Activated naive CD8-positive, alpha-beta T cell treated with anti-CD3 and anti-CD28 coated beads for 36 hours (primary cell): ENCODE measurements around the gene TRIAP1. TPM values are rescaled to one million over a fixed set of nuclear protein-coding genes. Genes with fewer than 3 reads are reported as not detected.

Source experiments
- DNase-seq: peaks from one replicate; pipeline ENCODE4 v3.0.0; 2021
- H3K27ac Mint-ChIP-seq: one replicate; pipeline ENCODE4 v1.8.0; 2022; ENCODE audit warnings: mild to moderate bottlenecking, moderate library complexity, mixed read lengths
- H3K27me3 Mint-ChIP-seq: one replicate; pipeline ENCODE4 v1.8.0; 2022; ENCODE audit warnings: mild to moderate bottlenecking, mixed read lengths
- H3K36me3 Mint-ChIP-seq: one replicate; pipeline ENCODE4 v1.8.0; 2021; ENCODE audit warnings: mild to moderate bottlenecking, mixed read lengths
- H3K4me1 Mint-ChIP-seq: one replicate; pipeline ENCODE4 v1.8.0; 2021; ENCODE audit warnings: mixed read lengths
- H3K4me3 Mint-ChIP-seq: one replicate; pipeline ENCODE4 v1.8.0; 2022; ENCODE audit warnings: mild to moderate bottlenecking, moderate library complexity, mixed read lengths
- H3K9me3 Mint-ChIP-seq: one replicate; pipeline ENCODE4 v1.8.0; 2022; ENCODE audit warnings: mixed read lengths
- total RNA-seq, 2 experiments: library from RNA; stranded (reverse); gene quantifications; one replicate each; pipeline ENCODE4 v1.2.3, GENCODE V29; 2021

TRIAP1 gene
- total RNA-seq, 2 experiments from 2014 or later: 64.2 to 64.6 TPM

DNA sequence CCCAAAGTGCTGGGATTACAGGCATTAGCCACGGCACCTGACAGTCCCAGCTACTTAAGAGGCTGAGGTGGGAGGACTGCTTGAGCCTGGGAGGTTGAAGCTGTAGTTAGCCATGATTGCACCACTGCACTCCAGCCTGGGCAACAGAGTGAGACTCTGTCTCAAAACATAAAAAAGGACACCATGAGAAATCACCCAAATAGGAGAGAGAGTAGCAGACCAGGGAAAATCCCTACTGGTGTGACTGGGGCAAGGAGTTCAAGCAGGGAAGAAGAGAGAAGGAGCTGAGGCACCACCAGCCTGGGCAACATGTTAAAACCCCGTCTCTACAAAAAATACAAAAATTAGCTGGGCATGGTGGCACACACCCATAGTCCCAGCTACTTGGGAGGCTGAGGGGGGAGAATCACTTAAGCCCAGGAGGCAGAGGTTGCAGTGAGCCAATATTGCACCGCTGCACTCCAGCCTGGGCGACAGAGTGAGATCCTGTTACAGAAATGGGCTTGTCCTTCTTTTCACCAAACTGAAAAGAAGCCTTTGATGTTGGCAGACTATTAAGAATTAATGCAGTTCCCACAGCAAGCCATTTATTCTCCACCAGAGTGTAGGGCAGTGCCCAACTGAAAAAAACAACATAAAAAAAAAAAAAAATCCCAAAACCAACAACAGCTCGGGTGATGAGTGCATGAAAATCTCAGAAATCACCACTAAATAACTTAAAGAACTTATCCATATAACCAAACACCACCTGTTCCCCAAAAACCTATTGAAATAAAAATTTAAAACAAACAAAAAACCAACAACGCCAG is 27.8 kb upstream of the TRIAP1 start:
- no peak overlapping the region for H3K27ac Mint-ChIP-seq
- H3K9me3 Mint-ChIP-seq: no peaks in the 10 kb centered on the region
- H3K4me3 Mint-ChIP-seq: no peak overlapping the region
- no peak for DNase-seq
- H3K36me3 Mint-ChIP-seq: peaks cover 2% of the 10 kb centered on the region
- H3K27me3 Mint-ChIP-seq: no peaks in the 10 kb centered on the region
- H3K4me1 Mint-ChIP-seq: peaks cover 7% of the 10 kb centered on the region

DNA sequence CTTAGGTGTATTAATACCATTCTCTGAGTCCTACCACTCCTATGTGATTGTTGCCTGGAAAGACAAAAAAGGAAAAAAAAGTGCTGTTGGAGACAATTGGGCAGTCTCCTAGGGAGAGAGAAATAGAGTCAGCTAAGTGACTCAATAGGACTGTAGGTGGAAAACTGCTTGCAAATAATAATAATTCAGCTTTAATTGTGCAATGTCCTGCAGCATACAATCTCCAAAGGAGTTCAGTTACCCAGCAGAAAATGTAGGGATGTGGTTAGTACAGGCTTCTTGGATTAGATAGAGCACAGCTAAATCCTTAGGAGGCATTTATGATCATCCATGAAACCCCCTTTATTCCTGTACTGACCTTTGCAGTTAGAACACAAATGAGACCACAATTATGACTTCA is 26.3 kb upstream of the TRIAP1 start:
- no peak for DNase-seq
- H3K9me3 Mint-ChIP-seq: no peaks in the 10 kb centered on the region
- H3K27me3 Mint-ChIP-seq: no peaks in the 10 kb centered on the region
- peaks cover 11% of the 10 kb centered on the region for H3K36me3 Mint-ChIP-seq
- no peak overlapping the region for H3K4me3 Mint-ChIP-seq
- H3K4me1 Mint-ChIP-seq: peaks cover 14% of the 10 kb centered on the region
- no peak overlapping the region for H3K27ac Mint-ChIP-seq

DNA sequence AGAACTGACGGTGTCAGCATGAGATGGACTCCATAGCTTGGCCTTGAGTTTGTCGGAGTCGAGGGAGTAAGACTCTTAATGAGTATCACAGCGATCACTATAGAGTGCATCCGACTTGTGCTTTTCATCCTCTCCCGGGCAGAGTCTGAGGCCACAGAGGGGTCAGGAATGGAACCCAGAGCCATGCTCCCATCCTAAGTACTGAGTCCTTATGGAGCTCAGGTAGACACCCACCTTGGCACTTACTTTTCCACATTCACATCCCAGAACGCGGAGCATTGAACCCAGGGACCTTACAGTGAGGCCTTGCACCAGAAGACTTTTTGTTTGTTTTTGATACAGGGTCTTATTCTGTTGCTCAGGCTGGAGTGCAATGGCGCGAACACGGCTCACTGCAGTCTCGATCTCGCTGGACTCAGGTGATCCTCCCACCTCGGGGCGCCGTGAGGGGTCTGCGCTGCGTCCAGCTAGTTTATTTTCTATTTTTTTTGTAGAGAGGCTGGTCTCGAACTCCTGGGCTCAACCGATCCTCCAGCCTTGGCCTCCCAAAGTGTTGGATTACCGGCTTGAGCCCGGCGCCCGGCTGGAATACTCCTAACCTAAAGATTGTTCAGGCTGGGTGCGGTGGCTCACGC is 24.1 kb upstream of the TRIAP1 start:
- no peak for DNase-seq
- H3K36me3 Mint-ChIP-seq: peaks cover 17% of the 10 kb centered on the region
- peak overlapping the region; percentile 95 for H3K4me3 Mint-ChIP-seq
- peak overlapping the region; percentile 87 for H3K27ac Mint-ChIP-seq
- peaks cover 31% of the 10 kb centered on the region for H3K4me1 Mint-ChIP-seq
- H3K27me3 Mint-ChIP-seq: no peaks in the 10 kb centered on the region
- H3K9me3 Mint-ChIP-seq: no peaks in the 10 kb centered on the region

DNA sequence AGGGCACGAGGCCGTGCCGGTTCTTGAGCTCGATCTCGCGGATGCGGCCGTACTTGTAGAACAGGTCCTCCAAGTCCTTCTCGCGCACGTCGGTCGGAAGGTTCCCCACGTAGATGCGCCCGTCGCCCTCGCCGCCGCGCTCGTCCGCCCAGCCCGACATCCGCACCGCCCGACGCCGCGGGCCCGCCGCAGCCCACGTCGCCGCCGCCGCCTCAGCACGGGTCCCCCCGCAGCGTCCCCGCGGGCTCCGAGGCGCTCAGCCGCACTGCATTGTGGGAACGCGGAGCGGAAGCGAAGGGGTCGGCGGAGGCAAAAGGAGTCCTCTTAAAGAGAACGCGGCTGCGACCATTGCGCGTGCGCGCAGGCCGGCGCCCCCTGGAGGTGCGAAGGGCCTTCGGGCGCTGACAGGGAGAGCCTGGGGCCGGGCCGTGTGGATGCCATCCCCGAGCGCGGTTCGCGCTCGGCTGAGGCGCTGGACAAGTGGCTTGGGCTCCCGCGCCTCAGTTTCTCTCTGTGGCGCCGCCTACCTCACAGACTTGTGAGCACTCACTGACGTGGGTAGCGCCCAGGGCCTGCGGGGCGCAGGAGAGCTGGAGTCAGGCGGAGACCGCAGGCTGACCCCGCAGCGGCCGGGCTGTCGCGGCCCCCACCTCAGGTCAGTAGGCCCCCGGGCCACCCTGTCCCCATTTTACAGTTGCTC is 23.4 kb upstream of the TRIAP1 start, which contains the start of gene SRSF9:
Gene SRSF9 (minus strand): TSS at position 299 of the 700 bp plus-strand sequence. CDS start 139 bp downstream, at position 160.
- peak within 1 kb of the TSS; percentile 95 for H3K4me3 Mint-ChIP-seq
- H3K27ac Mint-ChIP-seq: peak within 1 kb of the TSS; percentile 87
- H3K27me3 Mint-ChIP-seq: no peaks in the 10 kb centered on the region
- H3K9me3 Mint-ChIP-seq: no peaks in the 10 kb centered on the region
- H3K4me1 Mint-ChIP-seq: peaks cover 35% of the 10 kb centered on the region
- peaks cover 18% of the 10 kb centered on the region for H3K36me3 Mint-ChIP-seq
- peak; percentile 99 for DNase-seq

GRCh38 chr12:120468821-120469449 is 22.8 kb upstream of the TRIAP1 start:
- H3K4me3 Mint-ChIP-seq: peak overlapping the region; percentile 95
- H3K36me3 Mint-ChIP-seq: peaks cover 21% of the 10 kb centered on the region
- no peaks in the 10 kb centered on the region for H3K27me3 Mint-ChIP-seq
- no peak for DNase-seq
- peaks cover 41% of the 10 kb centered on the region for H3K4me1 Mint-ChIP-seq
- no peaks in the 10 kb centered on the region for H3K9me3 Mint-ChIP-seq
- H3K27ac Mint-ChIP-seq: peak overlapping the region; percentile 87

DNA sequence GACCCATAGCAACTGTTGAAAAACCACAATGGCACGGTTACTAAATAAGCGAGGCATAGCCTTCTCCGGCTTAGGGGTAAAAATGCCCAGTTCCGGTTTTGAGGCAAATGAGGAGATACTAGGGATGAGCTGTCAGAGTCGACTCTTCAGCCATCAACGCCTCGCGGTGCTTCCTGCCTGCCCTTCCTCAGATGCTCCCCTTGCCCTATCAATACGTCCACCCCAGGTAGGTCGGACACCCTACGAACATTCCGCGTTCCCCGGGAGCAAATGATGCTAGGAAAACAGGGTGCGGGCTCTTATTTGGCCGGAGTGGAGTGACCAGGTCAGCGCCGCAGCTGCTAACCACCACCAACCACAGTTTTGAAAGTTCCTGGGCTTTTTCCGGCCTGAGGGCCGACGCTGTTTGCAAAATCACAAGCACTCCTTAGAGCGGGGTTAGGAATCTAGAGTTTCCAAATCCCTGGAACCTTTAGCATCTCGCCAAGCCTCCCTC is 22.2 kb upstream of the TRIAP1 start:
- no peaks in the 10 kb centered on the region for H3K9me3 Mint-ChIP-seq
- H3K4me1 Mint-ChIP-seq: peaks cover 41% of the 10 kb centered on the region
- peaks cover 22% of the 10 kb centered on the region for H3K36me3 Mint-ChIP-seq
- DNase-seq: peak; percentile 26
- H3K27me3 Mint-ChIP-seq: no peaks in the 10 kb centered on the region
- peak overlapping the region; percentile 87 for H3K27ac Mint-ChIP-seq
- peak overlapping the region; percentile 95 for H3K4me3 Mint-ChIP-seq

DNA sequence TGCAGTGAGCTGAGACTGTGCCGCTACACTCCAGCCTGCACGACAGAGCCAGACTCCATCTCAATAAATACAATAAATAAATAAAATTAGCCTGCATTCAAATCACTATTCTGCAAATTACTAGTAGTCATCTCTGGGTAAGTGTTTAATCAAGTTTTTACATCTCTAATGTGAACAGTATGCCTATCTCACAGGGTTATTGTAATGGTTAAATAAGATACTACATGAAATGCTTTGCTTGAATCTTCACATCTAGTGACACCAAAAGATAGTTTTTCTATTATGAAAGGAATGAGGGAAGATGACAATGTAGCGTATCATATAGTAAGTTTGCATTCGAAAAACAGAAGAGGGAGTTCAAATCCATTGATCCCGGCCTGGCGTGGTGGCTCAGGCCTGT is 21.3 kb upstream of the TRIAP1 start:
- no peak for DNase-seq
- H3K27ac Mint-ChIP-seq: peak overlapping the region; percentile 7
- H3K9me3 Mint-ChIP-seq: no peaks in the 10 kb centered on the region
- H3K36me3 Mint-ChIP-seq: peaks cover 23% of the 10 kb centered on the region
- no peaks in the 10 kb centered on the region for H3K27me3 Mint-ChIP-seq
- H3K4me1 Mint-ChIP-seq: peaks cover 41% of the 10 kb centered on the region
- peak overlapping the region; percentile 95 for H3K4me3 Mint-ChIP-seq

DNA sequence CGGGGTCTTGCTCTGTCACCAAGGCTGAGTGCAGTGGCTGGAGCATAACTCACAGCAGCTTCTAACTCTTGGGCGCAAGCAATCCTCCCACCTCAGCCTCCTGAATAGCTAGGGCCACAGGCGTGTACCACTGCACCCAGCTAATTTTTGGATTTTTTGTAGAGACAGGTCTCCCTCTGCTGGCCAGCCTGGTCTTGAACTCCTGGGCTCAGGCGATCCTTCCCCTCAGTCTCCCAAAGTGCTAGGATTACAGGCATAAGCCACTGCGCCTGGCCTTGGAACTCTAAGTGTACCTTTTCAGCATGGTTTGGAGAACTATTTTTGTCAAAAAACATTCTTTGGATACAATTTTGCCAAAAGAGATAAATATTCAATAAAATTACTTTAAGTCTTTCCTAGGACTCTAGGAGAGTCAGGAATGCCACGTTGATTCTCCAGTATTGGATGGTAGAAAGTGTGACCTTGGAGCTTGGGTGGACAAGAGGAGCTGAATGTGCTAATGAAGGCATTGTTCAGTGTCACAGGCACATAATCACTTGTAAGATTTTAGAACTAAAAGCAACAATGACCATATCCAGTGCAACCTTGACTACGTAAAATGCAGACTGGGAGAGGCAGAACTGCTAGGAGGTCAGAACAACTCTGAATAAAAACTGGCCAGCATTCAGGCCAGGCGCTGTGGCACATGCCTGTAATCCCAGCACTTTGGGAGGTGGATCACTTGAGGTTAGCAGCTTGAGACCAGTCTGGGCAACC is 20.6 kb upstream of the TRIAP1 start:
- peaks cover 25% of the 10 kb centered on the region for H3K36me3 Mint-ChIP-seq
- peaks cover 41% of the 10 kb centered on the region for H3K4me1 Mint-ChIP-seq
- H3K27ac Mint-ChIP-seq: peak overlapping the region; percentile 58
- no peak overlapping the region for H3K4me3 Mint-ChIP-seq
- DNase-seq: peak; percentile 37
- H3K9me3 Mint-ChIP-seq: no peaks in the 10 kb centered on the region
- no peaks in the 10 kb centered on the region for H3K27me3 Mint-ChIP-seq

GRCh38 chr12:120465756-120466155 is 19.6 kb upstream of the TRIAP1 start:
- DNase-seq: no peak

DNA sequence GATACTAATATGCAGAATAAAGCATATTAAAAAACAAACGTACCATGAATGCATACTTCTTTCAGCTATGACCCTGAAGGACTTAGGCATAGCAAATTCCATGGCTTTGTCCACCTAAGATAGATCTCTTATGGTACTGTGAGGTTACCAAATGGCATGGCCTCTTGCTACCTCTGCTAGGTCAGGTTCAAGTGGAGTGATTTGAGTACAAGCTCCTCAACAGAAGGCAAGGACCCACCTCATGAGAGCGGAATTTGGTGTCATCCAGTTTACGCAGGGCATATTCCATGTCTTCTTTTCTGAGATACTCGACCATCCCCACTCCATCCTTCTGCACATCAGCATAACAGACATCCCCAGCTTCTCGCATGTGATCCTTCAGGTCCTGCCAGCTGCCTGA is 17.5 kb upstream of the TRIAP1 start:
- Mint-ChIP-seq H3K4me3 (no peak overlapping the region), H3K9me3 (no peaks in the 10 kb centered on the region), H3K4me1 (peaks cover 34% of the 10 kb centered on the region), H3K27me3 (no peaks in the 10 kb centered on the region), H3K36me3 (peaks cover 31% of the 10 kb centered on the region), H3K27ac (no peak overlapping the region)
- no peak for DNase-seq

More at GRCh38 chr12:120465756-120466155, 19.6 kb upstream of the TRIAP1 start:
- no peak overlapping the region for H3K27ac Mint-ChIP-seq
- H3K4me1 Mint-ChIP-seq: peaks cover 37% of the 10 kb centered on the region
- H3K27me3 Mint-ChIP-seq: no peaks in the 10 kb centered on the region
- H3K36me3 Mint-ChIP-seq: peaks cover 26% of the 10 kb centered on the region
- H3K4me3 Mint-ChIP-seq: no peak overlapping the region
- no peaks in the 10 kb centered on the region for H3K9me3 Mint-ChIP-seq

- Mint-ChIP-seq H3K36me3 (peaks cover 22% of the 10 kb centered on the region), H3K27ac (peak overlapping the region; percentile 4), H3K27me3 (no peaks in the 10 kb centered on the region), H3K4me1 (peaks cover 25% of the 10 kb centered on the region), H3K4me3 (no peak overlapping the region), H3K9me3 (no peaks in the 10 kb centered on the region)
- DNase-seq: no peak
These were observed 16.0 kb upstream of the TRIAP1 start for GRCh38 chr12:120462099-120462640.

DNA sequence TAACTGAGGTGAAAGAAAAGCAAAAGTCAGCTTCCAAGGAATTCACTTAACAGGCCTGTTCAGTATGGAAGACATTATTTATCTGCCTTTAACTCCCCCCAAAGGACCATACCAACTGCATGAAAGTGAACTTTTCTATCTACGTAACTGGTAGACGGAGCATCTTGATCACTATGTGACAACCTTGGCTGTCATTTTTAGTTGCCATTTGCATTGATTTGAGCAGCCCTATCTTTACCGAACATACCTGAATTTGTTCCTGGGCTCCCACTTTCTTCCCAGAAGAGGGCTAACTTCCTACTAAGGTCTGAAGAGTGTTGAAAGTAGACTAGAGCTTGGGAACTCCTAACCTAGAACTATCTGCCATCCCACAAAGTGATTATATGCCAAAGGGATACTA is 14.0 kb upstream of the TRIAP1 start:
- H3K4me1 Mint-ChIP-seq: peaks cover 9% of the 10 kb centered on the region
- H3K4me3 Mint-ChIP-seq: no peak overlapping the region
- H3K36me3 Mint-ChIP-seq: peaks cover 24% of the 10 kb centered on the region
- H3K9me3 Mint-ChIP-seq: no peaks in the 10 kb centered on the region
- no peak for DNase-seq
- no peaks in the 10 kb centered on the region for H3K27me3 Mint-ChIP-seq
- H3K27ac Mint-ChIP-seq: peak overlapping the region; percentile 35

DNA sequence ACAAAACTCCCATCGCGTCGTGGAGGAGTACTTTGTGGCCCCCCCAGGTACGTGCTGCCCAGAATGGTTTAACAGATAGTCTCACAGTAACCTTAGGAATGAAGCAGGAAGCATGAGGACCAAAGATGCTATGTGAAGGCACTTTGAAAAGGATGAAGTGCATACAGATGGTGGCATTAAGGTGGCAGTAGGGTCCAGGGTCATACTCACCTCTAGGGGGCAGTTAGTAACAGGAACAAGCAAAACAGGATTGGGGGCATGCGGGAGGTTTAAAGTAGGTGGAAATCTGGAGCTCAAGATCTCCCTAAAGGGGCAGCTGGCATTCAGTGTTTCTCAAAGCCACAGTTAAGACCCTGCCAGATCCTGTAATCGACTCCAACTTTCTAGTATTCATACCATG is 10.9 kb upstream of the TRIAP1 start:
- Mint-ChIP-seq H3K4me1 (peaks cover 3% of the 10 kb centered on the region), H3K27me3 (no peaks in the 10 kb centered on the region), H3K9me3 (no peaks in the 10 kb centered on the region), H3K36me3 (peaks cover 27% of the 10 kb centered on the region), H3K27ac (peak overlapping the region; percentile 21), H3K4me3 (no peak overlapping the region)
- DNase-seq: no peak

DNA sequence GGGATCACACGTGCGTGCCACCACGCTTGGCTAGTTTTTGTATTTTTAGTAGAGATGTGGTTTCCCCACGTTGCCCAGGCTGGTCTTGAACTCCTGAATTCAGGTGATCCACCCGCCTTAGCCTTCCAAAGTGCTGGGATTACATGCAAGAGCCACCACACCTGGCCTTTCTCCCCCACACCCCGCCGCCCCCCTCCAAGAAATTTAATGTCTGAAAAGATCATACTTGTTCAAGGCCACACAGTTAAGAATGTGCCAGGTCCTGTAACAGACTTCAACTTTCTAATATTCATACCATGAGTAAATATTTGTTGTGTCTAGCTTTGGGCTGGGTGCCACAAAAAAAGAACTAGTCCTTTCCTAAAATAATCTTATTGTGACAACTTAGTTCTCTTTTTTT is 9.1 kb upstream of the TRIAP1 start:
- Mint-ChIP-seq H3K9me3 (no peaks in the 10 kb centered on the region), H3K27ac (no peak overlapping the region), H3K4me1 (peaks cover 3% of the 10 kb centered on the region), H3K36me3 (peaks cover 26% of the 10 kb centered on the region), H3K4me3 (no peak overlapping the region), H3K27me3 (no peaks in the 10 kb centered on the region)
- no peak for DNase-seq
